Limb (tissue), 2 donors: ENCODE data around the gene PRDM16.

ENCODE experiments used
- DNase-seq, 2 donors: peaks; one replicate each; pipeline ENCODE4 v3.0.0-alpha.2; 2016; ENCODE audit errors: extremely low spot score in 2 of 2

Gene PRDM16

DNA sequence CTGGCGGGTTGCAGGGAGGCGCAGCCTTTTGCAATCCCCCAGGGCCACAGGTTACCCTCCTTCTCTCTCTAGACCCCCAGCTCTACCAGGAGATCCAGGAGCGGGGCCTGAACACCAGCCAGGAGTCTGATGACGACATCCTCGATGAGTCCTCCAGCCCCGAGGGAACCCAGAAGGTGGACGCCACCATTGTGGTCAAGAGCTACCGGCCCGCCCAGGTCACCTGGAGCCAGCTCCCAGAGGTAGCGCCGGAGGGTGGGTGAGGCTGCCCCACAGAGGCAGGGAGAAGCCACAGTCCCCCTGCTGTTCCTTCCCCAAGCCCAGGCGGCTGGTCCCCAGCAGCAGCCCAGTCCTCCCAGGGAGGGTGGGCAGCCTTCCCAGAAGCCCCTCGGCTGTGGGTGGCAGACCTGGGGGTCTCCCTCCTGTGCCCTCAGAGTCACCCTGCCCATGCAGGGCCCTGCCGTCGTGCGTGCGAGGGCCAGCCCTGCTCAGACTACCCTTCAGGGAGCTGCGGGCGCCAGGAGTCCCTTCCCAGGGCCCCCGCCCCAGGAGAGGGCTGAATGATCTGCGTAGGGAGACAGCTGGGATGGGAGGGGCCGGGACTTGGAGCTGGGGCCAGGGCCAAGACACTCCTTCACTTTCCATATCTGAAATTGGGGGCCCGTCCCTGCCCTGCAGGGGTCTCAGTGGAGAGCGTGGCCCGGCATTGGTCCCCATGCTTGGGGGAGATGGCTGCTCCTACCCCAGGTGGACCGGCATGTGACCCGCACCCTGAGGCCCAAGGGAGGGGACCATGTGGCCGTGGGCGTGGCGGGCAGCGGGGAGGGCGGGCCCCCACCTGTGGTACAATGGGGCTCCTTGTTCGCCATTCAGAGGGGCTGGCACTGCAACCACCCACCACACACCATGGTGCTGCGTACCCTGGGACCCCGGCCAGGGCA, 398.4 kb downstream of the PRDM16 start:
- no peak for DNase-seq

DNA sequence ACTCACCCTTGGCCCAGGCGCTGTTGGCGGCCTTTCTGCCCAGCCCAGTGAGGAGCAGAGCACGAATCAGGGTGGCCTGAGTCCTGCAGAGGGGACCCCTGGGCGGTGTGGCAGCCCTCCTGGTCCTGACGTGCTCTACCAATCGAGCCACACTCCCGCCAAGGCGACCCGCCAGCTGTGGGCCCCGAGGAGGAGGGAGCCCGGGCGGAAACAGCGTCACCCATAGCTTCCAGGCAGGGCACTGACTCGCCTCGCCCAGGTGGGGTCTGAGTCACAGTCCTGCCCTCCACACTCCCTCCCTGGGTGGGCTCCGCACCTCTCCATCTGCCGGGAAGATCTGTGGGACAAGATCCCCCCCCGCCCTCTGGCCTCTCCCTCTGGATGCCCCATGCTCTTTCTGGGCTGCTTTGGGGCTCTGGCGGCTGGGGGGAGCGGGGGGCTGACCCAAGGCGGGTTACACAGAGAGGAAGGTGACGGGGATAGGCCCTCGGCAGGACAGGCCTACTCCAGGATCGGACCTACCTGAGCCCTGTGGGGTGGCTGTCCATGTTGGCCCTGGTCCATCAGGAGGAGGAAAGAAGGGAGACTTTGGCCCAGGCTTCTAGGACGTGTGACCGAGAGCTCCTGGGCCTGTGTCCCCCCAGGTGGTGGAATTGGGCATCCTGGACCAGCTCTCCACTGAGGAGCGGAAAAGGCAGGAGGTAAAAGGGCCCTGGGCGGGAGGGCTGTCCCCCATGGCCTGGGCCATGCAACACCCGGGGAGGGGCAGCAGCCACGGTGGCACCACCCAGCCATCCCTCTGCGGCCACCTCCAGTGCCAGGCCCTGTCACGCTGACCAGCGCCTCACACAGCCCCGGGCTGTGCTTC, 399.5 kb downstream of the PRDM16 start:
- DNase-seq: no peak

DNA sequence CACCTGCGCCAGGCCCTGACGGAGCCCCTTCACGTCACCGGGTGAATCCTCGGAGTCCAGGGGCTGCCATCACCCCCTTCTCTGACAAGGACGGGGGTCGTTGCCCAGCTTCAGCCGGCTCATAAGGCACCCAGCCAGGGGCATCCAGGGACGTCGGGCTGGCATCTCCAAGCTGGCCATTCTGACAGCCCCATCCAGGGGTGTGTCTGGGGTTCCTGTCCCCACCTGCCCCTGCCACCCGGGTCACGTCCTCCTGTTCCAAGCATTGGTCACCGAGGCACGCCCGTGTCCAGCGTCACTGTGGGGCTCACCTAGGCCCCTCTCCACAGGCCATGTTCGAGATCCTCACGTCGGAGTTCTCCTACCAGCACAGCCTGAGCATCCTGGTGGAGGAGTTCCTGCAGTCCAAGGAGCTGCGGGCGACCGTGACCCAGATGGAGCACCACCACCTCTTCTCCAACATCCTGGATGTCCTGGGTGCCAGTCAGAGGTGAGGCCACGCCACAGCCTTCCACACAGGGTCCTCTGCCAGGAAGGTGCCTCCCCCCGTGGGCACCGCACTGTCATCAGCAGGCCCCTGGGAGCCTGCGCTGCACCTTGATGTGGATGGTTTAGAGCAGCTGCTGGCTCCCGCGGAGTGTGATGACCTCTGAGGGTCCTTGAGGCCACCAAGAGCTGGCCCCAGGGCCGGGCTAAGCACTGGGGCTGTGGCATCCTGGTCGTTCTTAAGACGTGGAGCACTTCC, 400.3 kb downstream of the PRDM16 start:
- no peak for DNase-seq

DNA sequence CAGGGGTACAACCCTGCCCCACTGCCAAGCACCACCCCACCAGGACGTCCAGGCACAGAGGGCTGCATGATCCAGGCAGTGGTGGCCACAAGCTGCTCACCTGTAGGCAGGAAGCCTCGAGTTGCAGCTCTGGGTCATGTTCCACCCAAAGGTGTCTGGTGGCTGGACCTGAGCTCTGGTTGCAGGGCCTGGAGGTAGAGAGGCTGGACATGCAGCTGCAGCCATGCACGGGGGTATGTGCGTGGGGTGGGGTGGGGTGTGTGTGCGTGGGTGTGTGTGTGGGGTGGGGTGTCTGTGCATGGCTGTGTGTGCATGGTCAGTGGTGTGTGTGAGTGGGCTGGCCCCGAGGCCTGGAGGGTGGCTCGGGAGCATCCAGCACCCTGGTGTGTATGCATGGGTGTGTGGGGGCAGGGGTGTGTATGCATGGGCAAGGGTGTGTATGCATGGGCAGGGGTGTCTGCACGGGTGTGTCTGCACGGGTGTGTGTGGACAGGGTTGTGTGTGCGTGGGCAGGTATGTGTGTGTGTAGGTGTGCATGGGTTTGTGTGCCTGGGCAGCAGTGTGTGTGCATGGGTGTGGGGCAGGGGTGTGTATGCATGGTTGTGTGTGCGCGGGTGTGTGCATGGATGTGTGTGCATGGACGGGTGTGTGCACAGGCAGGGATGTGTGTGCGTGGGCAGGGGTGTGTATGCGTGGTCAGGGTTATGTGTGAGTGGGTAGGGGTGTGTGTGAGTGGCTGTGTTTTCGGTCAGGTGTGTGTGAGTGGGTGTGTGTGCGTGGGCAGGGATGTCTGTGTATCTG, 401.0 kb downstream of the PRDM16 start:
- no peak for DNase-seq

DNA sequence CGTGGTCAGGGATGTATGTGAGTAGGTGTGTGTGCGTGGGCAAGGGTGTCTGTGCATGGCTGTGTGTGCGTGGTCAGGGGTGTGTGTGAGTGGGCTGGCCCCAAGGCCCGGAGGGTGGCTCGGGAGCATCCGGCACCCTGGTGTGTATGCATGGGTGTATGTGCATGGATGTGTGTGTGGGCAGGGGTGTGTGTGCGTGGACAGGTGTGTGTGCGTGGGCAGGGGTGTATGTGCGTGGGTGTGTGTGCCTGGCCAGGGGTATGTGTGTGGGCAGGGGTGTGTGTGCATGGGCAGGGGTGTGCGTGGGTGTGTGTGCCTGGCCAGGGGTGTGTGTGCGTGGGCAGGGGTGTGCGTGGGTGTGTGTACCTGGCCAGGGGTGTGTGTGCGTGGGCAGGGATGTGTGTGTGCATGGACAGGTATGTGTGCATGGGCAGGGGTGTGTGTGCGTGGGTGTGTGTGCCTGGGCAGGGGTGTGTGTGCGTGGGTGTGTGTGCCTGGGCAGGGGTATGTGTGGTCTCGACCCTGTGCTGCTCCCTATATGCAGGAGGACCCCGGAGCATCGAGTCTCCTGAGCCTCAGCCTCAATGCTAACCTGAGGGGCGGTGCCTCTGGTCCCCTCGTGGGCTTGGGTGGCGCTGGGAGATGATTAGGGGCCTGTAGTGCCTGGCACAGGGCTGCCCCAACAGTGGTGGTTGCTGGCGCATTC, 401.8 kb downstream of the PRDM16 start:
- DNase-seq: no peak

DNA sequence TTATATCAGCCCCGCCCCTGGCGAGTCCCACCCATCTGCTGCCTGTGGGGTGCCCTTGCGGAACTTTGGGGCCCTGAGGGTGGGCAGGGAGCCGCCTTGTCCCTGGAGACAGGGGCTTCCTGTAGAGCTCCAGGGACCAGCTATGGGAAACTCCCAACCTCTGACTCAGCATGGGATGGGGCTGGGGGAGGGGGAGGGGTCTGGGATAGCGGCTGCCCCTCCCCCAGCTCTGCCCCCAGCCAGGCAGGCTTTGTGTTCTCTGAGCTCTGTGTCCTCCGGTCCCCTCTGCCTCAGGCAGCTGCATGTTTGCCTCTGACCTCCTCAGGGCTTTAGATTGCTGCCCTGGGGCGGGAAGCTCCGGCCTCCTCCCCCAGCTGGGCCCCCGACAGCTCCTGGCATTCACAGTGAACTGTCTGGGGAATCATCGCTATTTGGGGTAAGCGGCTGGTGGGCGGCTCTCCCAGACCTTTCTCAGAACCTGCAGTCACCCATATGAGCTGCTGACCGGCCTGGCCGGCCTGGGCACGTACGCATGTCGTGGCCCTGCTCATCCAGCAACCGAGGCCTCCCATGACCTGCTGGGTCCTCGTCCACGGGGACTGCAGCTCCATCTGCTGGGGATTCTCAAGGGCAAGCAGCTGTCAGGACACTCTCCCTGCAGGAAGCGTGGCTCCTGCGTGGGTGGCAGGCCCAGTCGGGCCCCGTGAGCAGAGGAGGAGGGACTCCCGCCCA, 402.5 kb downstream of the PRDM16 start:
- DNase-seq: peak in 1 of 2 donors; percentile 7

DNA sequence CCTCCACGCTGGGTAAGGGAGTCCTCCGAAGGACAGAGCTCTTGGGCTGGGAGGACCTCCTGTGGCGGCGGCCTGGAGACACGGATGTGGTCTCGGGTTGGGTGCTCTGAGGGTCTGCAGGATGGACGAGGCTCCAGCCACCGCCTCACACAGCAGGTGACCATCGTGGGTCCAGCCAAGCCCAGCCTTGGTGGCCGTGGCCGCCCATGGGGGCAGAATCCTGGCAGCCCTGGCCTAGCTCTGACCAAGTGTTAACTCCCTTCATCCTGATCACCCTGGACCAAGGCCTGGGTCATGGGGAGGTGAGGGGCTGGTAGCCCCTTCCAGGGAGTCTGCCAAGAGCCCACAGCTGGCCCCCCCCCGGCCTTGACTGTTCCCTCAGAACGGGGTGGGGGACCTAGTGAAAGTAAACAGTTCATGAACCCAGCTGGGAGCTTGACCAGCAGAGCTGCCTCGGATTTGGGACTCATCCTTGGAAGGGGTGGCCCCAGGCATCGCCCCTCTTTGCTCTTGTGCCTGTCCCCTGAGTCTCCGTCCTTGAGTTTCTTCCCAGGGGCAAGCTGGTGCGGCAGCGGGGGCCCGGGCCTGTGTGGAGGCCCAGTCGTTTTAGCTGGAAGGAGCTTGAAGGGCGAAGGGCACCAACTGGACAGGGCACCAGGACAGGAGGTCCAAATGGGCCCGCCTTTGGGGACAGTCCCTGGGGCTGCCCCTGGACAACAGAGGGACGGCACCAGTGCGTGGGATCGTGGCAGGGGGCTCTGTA, 403.3 kb downstream of the PRDM16 start:
- no peak for DNase-seq

DNA sequence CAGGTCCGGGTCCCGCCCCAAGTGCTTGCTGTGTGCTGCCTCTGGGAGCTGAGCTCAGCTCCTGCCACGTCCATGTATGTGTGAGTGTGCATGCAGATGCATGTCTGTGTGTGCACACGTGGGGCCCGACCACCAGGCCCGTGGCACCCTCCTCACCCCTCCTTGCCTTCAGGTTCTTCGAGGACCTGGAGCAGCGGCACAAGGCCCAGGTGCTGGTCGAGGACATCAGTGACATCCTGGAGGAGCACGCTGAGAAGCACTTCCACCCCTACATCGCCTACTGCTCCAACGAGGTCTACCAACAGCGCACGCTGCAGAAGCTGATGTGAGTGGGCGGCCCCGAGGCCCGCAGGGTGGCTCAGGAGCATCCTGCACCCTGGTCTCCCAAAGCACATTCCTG, 403.9 kb downstream of the PRDM16 start:
- no peak for DNase-seq

DNA sequence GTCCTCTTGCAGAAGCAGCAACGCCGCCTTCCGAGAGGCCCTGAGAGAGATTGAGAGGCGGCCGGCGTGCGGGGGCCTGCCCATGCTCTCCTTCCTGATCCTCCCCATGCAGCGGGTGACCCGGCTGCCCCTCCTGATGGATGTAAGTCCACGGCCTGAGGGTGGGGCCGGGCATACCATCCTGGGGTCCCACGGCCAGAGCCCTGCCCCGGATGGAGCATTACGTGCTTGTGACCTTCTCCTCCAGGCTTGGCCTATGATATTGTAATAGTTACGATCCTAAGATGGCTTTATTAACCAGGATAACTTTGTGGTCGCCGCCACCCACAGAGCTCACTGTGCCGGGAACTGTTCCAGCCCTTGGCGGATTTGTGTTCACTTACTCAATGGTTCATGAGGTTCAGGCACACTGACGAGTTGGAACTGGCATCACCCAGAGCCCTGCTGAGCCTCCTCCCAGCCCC, 404.4 kb downstream of the PRDM16 start:
- DNase-seq: peak in 1 of 2 donors; percentile 28

DNA sequence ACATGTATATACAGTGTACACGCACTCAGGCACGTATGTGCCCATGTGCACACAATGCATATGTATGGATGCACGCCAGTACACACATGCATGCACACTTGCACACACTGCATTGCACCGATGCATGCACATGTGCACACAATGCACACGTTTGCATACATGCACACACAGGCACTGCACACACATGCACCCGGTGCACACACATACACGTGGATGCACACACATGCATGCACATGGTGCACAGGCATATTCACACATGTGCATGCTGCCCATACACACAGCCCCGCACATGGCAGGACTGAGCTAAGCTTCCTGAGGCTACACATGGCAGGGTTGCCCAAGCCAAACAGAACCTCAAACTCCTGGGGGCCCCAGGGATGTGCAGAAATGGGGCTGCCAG, 405.0 kb downstream of the PRDM16 start:
- no peak for DNase-seq

DNA sequence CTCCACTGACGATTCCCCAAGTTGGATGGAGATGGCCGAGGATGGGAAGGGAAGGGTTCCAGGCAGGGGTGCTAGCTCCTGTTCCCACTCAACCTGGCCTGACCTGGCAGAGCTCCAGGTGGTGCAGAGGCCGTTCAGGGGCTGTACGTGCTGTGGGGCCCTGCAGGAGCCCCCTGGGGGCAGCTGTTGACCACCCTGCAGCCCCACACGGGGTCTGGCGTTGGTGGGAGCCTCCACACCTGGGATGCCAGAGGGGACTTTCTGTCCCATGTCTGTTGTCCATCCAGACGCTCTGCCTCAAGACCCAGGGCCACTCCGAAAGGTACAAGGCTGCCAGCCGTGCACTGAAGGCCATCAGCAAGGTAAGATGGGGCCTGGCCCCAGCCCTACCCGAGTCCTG, 405.4 kb downstream of the PRDM16 start:
- DNase-seq: no peak

DNA sequence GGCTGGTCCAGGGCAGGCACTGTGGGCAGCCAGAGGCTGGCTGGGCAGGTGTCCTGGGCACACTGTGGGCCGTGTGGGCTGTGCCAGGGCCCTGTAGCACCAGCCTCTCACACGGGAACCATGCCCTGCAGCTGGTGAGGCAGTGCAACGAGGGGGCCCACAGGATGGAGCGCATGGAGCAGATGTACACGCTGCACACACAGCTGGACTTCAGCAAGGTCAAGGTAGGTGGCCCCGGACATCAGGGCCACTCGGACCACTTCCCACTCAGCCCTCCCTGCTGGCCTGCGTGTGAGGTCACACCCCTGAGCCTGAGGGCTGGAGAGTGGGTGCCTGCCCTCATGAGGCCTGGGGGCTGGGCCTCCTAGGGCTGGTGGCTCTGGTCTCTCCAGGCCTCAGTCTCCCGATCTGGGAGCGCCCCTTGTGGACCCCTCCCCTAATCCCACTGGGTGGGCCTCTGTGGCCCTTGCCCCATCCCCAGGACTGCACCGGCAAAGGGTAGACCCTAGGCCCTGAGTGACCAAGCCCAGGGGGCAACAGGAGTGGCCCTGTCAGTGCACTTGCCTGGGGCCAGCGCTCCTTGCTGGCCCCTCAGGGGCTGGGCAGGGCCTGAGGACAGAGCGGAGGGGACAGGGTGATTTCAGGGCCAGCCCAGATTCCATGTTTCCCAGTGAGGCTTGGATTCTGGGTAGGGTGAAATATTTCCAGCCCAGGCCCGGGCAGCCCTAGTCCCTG, 407.0 kb downstream of the PRDM16 start:
- DNase-seq: no peak

DNA sequence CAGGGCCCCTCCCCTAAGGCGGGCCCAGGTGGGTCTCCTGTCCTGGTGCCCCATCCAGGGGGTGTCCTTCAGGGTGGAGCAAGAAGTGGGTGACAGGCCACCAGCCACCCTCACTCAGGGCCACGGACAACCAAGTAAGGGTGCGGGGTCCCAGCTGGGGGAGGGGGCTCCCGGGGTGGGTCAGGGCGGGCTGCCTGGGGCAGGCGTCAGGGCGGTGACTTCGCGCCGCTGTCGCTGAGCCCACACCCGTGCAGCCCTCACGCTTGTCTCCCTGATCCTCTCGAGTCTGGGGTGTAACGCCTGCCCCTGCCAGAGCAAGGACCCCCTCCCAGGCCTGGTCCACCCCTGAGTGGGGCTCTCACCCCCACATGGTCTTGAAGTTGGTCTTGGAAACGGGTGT, 407.7 kb downstream of the PRDM16 start:
- DNase-seq: no peak

DNA sequence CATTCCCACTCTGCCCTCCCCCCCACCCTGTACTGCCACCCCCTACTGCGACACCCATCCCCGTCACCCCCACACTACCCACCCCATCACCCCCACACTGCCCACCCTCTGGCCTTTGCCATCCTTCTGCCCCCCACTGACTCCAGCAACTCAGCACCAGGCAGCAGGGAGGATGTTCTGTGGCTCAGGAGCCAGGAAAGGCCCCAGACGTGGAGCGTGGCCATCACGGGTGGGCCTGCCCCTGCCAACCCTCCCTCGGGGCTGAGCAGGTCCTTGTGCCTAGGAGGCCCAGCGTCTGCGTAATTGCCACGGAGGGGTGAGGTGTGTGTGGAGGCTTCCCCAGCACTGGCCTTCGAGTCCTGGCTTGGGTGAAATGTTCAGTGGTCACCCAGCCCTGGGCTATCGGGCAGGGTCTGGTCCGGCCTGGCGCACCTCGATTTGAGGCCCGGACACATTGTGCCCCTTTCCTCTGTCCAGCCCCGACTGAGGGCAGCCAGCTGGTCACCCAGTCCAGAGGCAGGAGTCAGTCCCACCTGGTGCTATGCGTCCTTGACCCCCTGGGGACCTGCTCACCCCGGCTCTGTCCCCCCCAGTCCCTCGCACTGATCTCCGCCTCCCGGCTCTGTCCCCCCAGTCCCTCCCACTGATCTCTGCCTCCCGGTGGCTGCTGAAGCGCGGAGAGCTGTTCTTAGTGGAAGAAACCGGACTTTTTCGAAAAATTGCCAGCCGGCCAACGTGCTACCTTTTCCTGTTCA, 408.4 kb downstream of the PRDM16 start:
- DNase-seq: no peak

DNA sequence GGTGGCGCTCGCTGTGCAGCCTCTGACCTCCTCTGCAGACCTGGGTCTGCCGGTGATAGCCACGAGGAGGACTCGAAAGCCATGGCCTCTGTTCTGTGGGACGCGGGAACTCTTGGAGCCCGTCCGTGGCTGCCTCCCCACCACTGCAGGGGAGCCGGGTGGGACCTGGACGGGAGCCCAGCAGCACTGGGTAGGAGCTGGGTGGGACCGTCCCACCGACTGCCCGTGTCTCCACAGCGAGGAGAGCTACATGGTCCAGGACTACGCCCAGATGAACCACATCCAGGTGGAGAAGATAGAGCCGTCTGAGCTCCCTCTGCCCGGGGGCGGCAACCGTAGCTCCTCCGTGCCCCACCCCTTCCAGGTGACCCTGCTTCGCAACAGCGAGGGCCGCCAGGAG, 409.2 kb downstream of the PRDM16 start:
- DNase-seq: no peak

DNA sequence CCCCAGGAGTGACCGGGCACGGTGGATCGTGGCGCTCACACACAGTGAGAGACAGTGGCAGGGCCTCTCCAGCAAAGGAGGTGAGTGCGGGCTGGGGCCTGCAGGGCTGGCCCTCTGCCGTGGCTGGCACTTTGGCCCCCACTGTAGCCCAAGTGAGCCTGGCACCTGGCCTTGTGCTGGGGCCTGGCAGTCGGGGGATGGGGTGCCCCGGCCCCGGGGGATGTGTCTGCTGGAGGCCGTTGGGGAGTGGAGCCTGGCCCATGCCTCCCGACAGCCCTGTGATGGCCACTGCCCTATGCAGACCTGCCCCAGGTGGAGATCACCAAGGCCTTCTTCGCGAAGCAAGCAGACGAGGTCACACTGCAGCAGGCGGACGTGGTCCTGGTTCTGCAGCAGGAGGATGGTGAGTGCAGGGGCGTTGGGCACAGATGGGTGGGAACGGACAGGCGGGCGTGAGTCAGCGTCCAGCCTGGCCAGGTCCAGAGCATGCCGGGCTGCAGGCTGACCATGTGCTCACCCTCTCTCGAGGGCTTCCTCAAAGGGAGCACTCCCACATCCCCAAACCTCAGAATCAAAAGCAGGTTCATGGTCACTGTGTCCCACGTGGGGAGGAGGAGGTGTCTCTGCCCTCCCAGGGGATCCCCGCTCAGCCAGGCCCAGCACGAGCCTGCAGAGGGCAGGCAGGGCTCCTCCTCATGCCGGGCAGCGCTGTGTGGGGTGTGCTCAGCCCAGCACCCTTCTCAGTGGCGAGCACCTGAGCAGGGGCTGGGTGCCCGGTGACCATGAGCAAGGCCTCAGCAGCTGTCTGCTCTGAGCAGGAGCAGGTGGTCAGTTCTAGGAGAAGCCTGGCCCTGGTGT, 410.7 kb downstream of the PRDM16 start:
- DNase-seq: no peak
